ENCODE measurements around the gene DAAM1.

GRCh38 chr14:59344016-59344415 lies 155.5 kb downstream of the DAAM1 start:
- TF ChIP-seq CTCF (IDR thresholded peaks at IDR 0.05; ENCODE audit: borderline replicate concordance, extremely low read depth, low read length, poor library complexity, severe bottlenecking) (no peak), EZH2 (IDR thresholded peaks at IDR 0.05; ENCODE audit: borderline replicate concordance, low read depth, low read length, severe bottlenecking) (no peak)
